GM06990 (cell line): ENCODE data around the gene LSM7.

Experiments used
- DNase-seq: peaks from one replicate; pipeline ENCODE4 v3.0.0-alpha.2; 2011; ENCODE audit not compliant: insufficient read length; ENCODE audit errors: extremely low read depth
- H3K27me3 ChIP-seq: replicated peaks from 2 replicates; pipeline ENCODE4 v1.6.0; 2011; ENCODE audit warnings: low read length; ENCODE audit not compliant: control insufficient read depth, insufficient read depth
- H3K36me3 ChIP-seq: 2 replicates; pipeline ENCODE4 v1.5.1; 2011; ENCODE audit warnings: low read length; ENCODE audit not compliant: control insufficient read depth, insufficient read depth
- H3K4me3 ChIP-seq: replicated peaks from 2 replicates; pipeline ENCODE4 v1.5.1; 2011; ENCODE audit warnings: low read depth, mild to moderate bottlenecking, control low read depth, low read length
- CTCF ChIP-seq: IDR thresholded peaks from 2 replicates; pipeline ENCODE4 v1.5.1; 2011; ENCODE audit warnings: low read length, control low read depth, mild to moderate bottlenecking, inconsistent platforms; ENCODE audit not compliant: insufficient read depth, poor library complexity, severe bottlenecking

The LSM7 gene

GRCh38 chr19:2336528-2337328 lies 8.3 kb upstream of the LSM7 start:
- no peak for DNase-seq
- no peaks in the 10 kb centered on the region for H3K27me3 ChIP-seq
- H3K4me3 ChIP-seq = no peak overlapping the region
- no peak for TF ChIP-seq CTCF
- peaks cover 3% of the 10 kb centered on the region for H3K36me3 ChIP-seq

- no peak for TF ChIP-seq CTCF
- Histone ChIP-seq H3K4me3 (no peak overlapping the region), H3K36me3 (no peaks in the 10 kb centered on the region; the same call in none of the 2 replicates), H3K27me3 (no peaks in the 10 kb centered on the region)
- DNase-seq = no peak
Measured at GRCh38 chr19:2335848-2336247, 7.5 kb upstream of the LSM7 start.

- Histone ChIP-seq H3K27me3 (no peaks in the 10 kb centered on the region), H3K36me3 (no peaks in the 10 kb centered on the region; the same call in none of the 2 replicates), H3K4me3 (no peak overlapping the region)
- no peak for DNase-seq
- no peak for TF ChIP-seq CTCF
Measured at GRCh38 chr19:2334986-2335846, 6.8 kb upstream of the LSM7 start.

GRCh38 chr19:2334426-2334825 lies 6.0 kb upstream of the LSM7 start:
- no peak for TF ChIP-seq CTCF
- no peak for DNase-seq
- H3K4me3 ChIP-seq = no peak overlapping the region
- no peaks in the 10 kb centered on the region; the same call in none of the 2 replicates for H3K36me3 ChIP-seq
- H3K27me3 ChIP-seq = no peaks in the 10 kb centered on the region

GRCh38 chr19:2333807-2334211 lies 5.4 kb upstream of the LSM7 start:
- H3K4me3 ChIP-seq = no peak overlapping the region

More at GRCh38 chr19:2333807-2334211, 5.4 kb upstream of the LSM7 start:
- H3K36me3 ChIP-seq = no peaks in the 10 kb centered on the region; the same call in 1 of the 2 replicates
- DNase-seq = no peak
- no peaks in the 10 kb centered on the region for H3K27me3 ChIP-seq
- TF ChIP-seq CTCF = no peak
